GM18909 (cell line): ENCODE data around the gene LENEP.

ENCODE experiments used
- ATAC-seq: cut with Tn5 transposase; IDR thresholded peaks from one replicate; pipeline ENCODE4 v1.9.1; 2021; ENCODE audit warnings: mild to moderate bottlenecking; ENCODE audit not compliant: unreplicated experiment, poor library complexity

Gene LENEP

DNA sequence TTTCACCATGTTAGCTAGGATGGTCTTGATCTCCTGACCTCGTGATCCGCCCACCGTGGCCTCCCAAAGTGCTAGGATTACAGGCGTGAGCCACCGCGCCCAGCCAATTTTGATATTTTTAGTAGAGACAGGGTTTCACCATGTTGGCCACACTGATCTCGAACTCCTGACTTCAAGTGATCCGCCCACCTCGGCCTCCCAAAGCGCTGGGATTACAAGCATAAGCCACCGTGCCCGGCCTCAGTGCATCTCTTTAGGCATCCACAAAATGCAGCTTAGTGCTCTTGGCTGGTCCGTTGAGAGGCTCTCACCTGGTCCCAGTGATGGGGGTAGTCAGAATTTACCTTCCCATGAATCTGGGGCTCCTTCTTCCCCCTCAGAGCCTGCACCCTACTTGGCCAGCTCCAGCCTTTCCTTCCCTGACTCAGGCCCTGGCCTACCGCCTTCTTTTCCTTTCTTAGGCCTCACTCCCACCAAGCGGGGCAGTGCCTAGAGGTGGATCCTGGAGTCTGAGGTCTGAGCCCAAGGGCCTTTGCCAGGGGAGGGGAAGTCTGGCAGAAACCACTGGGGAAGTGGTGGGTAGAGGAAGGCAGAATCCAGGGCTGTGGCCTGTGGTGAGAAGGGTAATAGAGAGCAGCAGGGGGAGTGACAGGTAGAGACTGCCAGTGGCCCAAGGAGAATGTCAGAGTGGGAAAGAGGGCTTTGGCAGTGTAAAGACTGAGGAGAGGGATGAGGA, 3.7 kb downstream of the LENEP start:
- no peak for ATAC-seq

DNA sequence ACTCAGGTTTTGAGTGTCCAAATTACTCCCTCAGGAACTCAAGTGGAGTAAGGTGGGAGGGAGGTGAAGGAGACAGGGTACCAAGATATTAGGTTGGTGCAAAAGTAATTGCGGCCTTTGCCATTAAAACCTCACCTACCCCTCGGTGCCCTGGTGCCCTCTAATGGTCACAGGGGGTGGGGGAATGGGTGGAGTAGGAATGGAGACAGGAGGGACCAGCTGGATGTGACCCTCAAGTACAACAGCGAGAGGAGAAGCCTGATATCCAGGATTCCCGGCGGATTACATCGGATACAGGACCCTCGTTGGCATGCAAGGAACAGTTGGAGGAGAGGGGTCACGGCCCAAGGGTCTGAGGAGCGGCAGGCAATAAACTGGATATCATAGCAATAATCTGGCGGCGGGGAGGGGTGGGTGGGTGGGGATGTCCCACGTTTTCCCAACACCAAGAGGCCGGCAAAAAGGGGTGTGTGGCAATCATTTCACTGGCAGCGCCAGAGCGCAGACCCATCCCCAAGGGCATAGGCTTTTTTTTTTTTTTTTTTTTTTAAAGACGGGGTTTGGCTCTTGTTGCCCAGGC, 4.9 kb downstream of the LENEP start:
- ATAC-seq: no peak

DNA sequence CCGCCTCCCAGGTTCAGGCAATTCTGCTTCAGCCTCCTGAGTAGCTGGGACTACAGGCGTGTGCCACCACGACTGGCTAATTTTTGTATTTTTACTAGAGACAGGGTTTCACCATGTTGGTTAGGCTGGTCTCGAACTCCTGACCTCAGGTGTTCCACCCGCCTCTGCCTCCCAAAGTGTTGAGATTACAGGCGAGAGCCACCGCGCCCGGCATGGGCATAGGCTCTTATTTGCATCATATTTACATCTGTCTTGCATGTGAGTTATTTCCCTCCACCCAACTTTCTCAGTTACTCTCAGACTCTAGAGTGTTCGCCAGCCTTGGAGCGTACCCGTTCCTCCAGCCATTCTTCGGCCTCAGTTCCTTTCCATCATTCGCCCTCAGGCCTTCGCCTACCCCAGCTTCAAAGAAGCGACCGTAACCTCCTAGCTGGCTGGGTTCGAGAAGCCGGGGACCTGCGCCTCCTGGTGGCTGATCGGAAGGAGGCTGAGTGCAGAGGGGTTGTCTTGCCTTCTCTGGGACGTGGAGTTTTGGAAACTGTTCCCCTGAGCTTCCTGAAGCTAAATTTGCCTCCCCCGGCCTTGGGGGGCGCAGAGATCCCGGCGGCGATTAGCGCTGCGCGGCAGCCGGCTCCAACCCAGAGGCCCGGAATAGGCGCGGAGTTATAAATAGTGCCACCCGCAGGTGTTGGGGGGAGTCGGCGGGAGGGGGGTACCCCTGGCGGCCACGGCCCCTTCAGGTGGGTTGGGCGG, 5.6 kb downstream of the LENEP start:
- no peak for ATAC-seq

DNA sequence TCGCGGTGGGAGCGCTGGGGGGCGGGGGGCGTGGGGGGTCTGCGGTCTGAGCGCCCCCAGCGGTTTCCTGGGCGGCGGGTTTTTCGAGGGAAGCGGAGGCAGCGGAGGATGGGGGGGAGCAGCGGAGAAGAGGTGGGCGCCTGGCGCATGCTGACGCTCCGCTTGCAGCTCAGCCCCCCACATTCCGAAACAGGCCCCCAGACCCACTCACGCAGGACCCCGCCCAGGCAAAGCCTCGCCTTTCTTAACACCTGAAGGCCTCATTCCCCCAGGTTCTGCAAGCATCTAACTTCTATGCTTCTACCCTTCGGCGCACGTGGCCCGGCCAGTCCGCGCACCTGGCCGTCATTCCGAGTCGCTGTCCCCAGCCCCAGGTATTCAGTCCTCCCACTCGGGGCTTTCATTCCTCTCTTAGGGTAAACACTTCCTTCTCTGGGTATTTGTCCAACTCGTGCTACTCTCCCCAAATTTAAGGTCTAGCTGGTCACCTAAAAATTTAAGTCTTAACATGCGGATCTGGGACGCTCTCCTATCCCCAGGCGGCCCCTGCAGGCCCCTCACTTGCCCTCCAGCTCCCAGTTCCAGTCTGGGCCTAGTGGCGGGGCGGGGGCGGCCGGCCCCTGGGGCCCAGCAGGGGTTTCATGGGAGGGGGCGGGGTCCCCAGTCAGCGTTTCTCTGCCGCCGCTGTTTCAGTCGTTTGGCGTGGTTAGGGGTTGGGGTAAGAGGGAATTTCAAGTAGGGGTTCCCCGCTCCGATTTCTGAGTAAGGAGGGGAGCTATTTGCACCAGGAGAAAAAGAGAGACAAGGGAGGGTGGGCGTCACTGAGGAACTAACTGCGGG, 6.4 kb downstream of the LENEP start:
- ATAC-seq: no peak

DNA sequence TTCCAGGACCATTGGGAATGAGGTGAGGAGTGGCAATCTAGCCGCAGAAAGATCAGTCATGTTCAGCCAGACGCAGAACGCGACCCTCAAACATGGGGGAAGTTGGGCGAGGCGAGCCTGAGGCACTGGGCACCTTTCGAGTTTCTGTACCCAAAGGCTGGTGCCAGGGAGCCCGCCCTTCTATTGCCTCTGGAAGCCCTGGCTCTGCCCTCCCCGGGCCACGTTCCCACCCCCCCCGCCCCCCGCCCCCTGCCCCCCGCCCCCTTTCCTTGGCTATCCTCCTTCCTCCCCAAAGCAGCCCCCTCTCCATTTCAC, 7.0 kb downstream of the LENEP start:
- ATAC-seq: no peak

DNA sequence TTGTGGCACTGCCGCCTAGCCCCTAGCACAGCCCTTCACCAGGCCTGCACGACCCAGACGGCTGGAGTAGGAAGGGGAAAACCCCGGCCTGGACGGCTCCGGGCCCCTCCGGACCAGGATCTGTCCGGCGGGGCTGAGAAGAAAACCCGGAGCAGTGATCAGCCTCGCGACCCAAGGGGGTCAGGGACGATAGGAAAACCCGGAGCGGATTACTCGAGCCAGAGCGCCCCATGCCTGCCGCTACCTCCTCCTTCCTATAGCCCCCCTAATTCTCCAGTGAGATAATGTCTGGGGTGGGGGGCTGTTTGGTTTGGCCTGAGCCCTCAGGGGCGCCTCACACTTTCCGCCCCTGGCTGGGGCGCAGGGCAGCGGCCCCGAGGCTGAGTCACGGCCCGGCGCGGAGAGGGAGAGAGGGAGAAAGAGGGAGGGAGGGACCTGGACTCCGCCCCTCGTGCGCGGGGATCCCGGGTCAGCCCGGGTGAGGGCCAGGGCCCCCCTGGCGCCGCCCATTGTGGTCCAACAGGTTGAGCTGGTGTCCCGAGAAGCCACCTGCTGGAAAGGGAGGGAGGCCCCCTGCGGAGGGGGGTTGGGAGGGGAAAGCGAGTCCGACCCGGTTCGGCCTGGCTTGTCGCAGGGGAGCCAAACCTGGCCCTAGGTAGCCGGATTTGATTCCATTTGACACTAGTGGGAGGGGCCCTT, 7.5 kb downstream of the LENEP start:
- peak; percentile 40 for ATAC-seq

DNA sequence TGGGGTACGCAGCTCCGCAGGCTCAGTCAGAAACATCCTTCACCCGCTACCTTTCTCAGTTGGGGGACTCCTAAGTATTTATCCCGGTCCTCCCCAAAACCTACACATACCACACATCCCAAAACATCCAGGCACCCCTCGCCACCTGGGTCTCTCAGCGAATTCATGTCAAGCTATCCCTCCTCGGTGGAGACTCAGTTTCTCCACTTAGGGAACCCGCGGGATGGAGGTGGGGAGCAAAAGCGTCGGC, 8.0 kb downstream of the LENEP start:
- no peak for ATAC-seq

DNA sequence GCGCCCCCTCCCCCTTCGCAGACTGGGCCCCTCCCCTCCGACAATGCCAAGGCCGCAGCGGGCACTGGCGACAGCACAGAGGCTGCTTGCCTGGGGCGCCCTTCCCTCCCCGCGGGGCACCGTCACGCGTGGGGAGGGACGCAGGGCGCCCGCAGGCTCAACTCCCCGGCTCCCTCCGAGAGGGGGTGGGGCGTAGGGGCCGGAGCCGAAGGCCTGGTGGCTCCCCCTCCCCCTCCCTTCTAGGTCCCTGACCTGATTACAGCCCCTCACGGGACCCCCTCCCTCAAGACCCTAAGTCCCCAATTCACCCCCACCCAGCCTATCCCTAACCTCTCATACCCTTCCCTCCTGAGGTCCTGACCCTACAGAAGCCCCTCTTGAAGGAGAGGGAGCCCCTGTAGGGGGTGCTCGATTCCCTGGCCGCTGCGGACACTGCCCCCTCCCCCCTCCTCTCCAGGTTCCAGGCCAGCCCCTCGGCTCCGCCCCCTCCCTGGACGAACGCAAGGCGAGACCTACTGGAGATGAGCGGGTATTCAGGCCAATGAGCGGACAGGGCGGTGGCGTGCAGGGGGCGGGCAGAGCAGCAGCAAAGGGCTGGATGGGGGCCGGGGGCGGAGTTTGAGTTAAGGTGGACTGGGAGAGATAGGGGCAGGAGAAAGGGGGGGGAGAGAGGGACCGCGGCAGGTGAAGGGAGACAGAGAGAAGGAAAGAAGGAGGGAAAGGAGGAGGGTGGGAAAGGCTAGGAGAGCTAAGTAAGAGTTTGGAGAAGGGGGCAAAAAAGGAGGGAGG, 8.5 kb downstream of the LENEP start:
- ATAC-seq: peak; percentile 53

DNA sequence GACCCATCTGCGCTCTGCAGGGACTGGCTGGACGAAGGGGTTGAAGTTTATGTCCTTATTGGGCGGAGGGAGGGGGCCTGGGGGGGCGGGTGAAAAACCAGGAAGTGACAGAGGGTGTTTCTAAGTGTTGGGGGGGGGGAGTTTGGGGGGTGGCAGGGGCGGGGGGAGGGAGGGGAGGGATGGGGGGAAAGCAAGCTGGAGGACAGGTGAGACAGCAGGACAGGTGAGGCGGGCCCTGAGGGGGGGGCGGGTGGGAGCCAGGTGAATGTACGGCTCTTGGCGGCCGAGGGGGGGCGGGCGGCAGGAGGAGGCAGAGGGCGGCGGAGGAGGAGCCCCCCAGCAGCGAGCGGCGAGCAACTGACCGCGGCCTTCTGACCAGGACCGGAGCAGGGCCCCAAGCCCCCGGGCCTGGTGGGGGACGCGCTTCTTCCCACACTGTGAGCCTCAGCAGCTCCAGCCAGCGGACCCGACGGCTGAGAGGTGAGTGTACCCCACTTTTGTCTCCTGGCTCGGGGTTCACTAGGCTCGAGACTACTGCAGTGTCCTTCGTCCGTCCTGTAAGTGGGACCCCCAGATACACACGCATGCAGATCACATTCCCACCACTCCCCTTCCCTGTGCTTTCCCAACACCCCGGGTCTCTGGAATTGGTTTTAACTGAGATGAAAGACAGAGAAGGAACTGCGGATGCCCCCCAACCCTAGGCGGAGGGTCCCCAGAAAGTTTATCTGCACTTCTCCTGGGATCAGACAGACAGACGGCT, 9.3 kb downstream of the LENEP start, which contains the start of gene ZBTB7B:
ZBTB7B (plus strand) TSS at position 339 of the 763 bp plus-strand sequence. CDS start 11,859 bp downstream, outside the sequence.
- no peak for ATAC-seq

DNA sequence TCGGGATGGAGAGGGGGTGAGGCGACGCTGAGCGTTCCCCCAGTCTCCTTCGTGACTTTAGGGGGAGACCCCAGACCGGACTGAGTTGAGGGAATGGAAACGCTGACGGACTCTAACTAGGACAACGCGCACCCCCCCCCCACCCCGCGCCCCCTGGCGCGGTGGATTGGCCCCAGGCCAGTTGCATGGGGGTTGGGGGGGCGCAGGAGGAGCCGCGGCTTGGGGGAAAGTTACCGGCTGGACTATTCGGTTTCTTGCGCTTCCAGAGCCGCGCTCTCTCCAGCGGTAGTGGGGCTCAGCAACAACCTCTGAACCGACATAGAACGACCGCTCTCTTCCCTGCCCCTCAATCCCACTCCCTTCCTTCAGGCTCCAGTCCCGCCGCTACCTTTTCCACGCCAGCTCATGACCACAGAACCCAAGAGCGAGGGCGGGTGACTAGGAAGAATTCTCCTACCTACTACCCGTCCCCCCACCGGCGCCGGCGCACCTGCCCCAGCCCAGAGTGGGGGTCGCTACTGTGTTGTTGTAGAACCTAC, 9.9 kb downstream of the LENEP start:
- ATAC-seq: no peak

DNA sequence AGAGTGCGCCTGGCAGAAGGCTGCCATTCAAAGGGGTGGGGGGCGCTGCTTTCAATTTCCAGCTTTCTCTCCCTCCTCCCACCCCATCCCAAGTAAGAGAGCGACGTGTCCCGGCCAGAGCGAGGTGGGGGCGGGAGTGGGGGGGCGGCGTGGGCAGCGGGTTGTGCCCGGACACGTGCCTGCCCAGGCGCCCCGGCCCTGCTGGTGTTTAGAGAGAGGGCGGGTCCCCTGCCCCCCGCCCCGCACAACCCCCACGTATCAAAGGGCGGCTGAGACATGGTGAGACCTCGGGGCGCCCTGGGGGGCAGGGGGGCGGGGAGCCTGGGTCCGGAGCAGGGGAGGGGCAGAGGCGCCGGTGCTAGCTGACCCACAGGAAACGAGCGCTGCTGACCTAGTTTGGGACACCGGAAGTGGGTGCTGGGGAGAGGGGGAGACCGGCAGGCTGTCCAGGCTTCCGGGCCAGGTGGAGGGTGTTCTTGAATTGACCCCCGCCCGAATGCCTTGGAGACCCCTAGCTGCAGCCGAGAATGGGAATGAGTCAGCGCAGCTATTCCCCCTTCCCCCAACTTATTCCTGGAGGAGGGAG, 10.5 kb downstream of the LENEP start:
- ATAC-seq: no peak

DNA sequence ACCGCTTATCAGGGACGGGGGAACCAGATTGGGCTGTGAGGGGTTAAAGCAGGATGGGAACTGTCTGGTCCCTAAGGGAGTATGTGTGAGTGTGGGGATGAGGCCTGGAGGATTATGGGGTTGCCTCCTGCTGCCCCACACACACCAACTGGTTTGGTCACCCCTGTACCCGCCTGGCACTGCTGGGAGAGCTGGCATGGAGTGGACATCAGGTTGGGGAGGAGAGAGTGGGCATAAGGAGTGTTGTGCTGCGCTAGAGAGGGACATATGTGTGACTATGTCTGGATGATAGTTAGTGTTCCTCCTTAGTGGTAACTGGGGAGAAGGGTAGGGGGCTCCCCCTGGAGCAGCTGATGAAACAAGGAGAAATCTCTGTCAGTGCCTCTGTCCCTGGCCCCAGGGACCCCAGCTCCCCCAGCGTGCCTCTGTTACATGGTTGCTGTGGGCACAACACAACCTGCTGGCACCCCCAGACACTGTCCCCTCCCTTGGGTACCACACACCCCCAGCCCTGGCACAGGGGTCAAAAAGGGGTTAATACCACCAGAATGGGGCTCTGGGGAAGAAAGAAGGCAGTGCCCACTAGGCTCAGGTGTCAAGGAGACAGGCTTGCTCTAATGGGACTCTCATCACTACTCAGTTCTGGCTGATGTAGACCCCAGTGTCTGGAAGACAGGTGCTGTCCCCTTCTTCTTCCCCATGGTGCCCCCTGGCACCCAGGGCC, 11.1 kb downstream of the LENEP start:
- no peak for ATAC-seq

DNA sequence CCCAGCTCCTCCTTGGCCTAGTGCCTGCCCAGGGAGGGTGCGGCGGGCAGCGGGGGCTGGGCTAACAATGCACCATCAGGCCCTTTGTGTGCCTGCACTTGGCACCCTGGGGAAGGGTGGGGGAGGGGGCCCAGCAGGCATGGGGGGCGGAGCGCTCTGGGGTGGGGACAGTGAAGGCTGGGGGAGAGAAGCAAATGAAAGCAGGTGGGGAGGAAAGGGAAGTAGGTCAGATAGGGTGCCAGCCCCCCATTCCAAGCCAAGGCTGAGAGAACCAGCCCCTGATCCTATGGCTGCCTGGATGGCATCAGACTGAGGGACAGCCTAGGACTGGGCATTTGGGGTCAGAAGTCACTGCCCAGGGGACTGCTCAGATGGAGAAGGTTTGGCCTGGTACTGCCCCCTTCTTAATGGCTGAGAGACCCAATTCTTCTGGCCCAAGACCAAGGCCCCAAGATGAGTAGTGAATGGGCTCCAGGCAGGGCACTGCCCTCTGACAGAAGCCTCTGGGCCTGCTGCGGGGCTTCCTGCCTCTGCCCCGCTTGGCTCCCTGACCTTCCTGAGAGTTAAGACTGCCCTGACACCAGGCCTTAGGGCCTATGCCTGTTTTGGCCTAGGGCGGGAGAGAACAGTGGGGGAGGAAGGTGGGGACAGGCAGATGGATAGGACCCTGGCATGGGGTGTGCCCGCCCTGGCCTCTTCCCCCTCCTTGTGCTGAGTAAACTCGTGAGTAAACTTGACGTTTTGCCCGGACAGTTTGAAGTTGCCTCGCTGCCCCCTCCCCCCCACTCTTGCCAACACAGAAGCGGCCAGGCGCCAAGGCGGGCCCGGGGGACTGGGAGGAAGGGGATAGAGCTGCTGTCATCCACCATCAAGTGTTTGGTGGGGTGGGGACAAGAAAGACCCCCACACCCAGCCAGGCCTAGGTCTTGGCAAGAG, 12.0 kb downstream of the LENEP start:
- no peak for ATAC-seq

DNA sequence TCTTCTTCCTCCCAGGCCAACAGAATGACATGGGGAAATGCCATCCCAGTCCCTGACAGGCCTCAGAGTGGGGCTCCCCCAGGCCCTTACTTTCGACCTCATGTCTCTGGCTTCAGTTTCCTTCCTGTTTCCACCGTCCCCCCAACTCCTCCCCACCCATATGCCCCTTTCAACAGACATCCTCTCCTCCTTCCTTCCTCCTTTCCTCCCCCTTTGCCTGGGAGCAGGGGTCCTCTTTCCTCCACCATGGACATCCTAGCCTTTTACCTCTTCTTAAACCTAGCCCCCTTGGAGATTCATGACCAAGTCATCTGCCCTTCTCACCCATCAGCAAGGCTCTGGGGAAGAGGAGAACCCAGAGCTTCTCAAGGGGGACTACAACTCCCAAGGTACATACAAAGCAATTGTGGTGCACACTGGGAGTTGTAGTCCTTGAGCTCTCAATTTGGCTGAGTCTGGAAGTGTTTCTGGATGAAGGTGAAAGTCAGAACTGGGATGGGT, 13.3 kb downstream of the LENEP start:
- ATAC-seq: no peak

DNA sequence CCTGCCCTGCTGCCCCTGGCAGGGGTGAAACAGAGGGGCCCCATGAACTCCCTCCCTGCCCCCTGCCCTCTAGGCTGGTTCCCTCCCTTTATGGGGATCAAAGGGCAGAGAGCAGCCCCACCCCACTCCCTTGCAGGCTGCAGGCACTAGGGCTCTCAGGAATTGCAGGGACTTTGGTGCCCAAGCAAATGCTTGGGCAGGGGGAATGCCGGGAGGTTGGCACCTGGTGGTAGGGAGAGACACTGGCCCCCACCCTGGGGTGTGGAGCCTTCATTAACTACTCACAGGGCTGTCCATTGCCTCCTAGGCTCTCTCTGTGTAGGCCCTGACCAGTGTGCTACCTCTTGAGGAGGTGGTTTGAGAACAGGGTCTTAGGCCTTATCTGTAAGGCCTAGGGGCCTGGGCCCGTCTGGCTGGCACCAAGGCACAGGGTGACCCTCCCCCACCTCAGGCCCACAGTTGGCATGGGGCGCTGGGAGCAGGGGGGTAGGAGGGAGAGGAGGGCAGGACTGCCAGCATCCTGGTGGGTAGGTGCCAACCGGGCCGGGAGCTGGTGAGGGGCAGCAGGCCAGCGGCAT, 14.0 kb downstream of the LENEP start:
- ATAC-seq: no peak
